ENCODE data around the gene ENTPD8.
"Not testable (repeated sequence)": the region's sequence is repeated elsewhere in the genome, so short reads cannot be mapped to it uniquely, and the experiment has no call there.

ENTPD8 gene

GRCh38 chr9:137475666-137476065 is 34.5 kb upstream of the ENTPD8 start:
- DNase-seq (ENCODE audit: low spot score), result no peak

GRCh38 chr9:137474271-137474670 is 33.1 kb upstream of the ENTPD8 start:
- DNase-seq (ENCODE audit: low spot score), result no peak

DNA sequence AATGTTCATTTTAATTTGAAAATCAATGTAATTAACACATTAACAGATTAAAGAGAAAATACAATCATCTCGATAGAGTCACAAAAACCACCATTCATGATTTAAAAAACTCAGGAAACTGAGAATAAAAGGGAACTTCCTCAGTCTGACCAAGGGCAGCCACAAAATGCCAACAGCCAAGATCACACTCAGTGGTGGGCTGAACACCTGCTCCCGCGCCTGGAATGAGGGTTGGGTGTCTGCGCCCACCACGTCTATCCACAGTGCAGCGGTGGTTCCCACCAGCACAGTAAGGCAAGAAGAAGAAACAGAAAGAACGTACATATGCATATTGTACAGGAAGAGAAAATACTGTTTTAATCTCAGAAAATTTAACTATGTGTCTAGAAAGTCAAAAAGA is 29.6 kb upstream of the ENTPD8 start:
- DNase-seq (ENCODE audit: low spot score), result no peak

GRCh38 chr9:137467896-137468295 is 26.7 kb upstream of the ENTPD8 start:
- no peak for DNase-seq (ENCODE audit: low spot score)

DNA sequence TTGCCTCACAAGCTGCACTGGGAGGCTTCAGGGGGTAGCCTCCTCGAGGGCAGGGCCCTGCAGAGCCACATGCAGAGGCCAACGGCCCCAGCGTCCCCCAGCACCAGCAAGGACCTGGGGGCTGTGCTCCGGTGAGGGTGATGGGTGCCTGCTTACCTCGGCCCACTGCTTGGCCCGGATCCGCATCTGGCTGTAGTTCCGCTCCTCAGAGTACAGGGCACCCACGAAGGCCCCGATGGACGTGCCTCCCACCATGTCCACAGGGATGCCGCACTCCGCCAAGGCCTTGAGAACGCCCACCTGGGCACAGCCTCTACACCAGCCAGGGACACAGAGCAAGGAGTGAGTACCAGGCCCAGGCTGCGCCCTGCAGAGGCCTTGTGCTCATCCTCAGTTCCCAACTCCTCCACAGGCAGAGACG is 26.0 kb upstream of the ENTPD8 start:
- no peak for DNase-seq (ENCODE audit: low spot score)

GRCh38 chr9:137466389-137467085 is 25.4 kb upstream of the ENTPD8 start:
- DNase-seq (ENCODE audit: low spot score), result not testable (repeated sequence)

GRCh38 chr9:137465720-137466388 is 24.7 kb upstream of the ENTPD8 start:
- no peak for DNase-seq (ENCODE audit: low spot score)

DNA sequence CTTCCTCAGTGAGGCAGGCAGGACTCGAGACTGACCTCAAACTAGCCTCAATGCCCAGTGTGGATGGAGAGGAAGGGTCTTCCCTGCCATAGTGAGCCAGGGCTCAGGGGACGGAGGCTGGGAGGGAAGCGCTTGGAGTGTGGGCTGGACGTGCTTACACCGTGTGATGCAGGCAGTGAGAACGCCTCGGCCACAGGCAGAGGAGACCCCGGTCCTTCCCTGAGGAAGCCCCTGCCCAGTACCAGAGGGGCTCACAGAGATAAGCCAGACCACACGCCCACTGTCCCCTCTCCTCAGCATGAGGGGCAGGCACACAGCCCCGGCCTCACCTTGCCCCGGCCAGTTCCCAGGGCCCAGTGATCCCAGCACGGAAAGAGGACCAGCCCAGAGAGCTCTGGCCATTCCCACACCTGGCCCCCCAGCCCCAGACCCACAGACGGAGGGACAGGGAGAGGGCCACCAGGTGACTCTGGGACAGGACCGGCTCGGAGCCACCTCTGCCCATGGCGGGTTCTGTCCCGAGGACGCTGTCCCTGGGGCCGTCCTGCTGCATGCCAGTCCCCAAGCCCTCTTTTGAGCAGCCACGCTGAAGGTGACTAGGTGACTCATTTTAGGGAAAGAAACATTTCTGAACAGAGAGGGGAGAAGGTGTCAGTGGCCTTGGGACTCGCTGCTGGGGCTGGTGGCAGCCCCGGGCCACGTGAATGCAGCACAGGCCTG is 24.0 kb upstream of the ENTPD8 start:
- no peak for DNase-seq (ENCODE audit: low spot score)

DNA sequence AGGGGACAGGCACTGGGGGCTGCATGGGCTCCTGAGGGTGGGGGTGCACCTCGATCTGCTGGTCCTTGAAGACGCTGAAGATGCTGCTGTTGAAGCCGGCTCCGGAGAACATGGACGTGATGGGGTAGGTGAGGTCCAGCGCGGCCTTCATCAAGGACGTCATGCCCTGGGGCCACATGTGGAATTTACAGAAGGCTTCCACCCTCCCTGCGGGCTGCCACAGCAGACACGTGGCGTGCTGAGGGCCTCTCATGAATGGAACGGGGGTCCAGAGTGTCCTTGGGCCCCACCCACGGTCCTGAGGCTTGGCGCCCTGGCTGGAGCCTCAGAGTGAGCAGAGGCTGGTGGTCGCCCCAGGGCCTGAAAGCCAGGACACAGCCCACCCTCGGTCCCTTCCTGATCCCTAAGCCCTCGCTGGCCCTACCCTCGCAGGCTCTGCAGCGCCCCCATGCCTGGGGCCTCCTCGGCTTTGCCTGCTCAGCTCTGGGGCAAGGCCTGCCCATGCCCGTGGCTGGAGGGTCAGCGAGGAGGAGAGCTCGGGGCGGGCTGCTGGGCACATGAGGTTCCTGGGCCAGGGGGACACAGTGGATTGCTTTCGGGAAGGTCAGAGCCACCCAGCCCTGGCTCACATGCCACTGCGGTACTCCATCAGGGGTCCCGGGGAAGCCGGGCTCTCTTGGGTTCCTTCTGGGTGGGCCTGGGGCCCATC is 23.3 kb upstream of the ENTPD8 start:
- no peak for DNase-seq (ENCODE audit: low spot score)

GRCh38 chr9:137463931-137464290 is 22.8 kb upstream of the ENTPD8 start:
- DNase-seq (ENCODE audit: low spot score), result no peak

DNA sequence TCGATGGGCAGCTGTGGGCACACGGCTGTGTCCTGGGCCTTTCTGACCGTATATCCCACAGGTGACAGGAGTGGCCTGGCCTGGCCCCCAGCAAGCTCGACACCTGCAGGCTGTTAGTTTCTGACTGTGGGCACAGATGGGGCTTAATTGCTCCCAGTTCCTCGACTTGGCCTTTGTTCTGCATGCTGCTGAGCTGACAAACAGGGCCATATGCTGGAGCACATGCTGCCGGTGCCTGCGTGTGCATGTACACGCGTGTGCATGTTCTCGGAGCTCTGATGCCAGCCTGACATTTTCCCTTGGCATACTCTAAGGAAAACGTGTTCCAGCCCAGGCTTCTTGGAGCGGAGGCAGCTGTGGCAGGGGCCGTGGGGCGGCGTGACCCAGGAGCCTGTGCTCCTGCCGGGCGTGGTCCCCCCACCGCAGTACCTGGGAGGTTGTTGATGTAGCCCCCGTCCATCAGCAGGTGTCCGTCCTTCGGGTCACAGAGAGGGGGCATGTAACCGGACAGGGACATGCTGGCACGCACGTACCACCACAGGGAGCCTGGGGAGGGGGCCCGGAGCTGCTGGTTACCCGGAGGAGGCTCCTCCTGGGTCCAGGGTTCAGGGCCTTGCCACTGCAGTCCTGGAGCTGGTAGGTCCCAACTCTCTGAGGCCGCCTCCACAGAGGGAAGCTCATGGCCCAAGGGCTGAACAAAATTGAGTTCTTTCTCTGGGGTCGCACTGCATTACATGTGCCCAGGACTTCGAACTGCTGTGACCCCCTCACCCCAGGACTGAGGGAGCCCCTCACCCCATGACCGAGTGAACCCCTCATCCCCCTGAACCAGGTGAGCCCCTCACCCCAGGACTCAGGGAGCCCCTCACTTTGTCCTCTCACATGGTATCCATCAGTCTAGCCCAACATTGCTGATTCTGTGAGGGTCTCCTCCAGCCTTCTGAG is 22.1 kb upstream of the ENTPD8 start:
- DNase-seq (ENCODE audit: low spot score), result no peak

GRCh38 chr9:137462396-137462985 is 21.3 kb upstream of the ENTPD8 start:
- no peak for DNase-seq (ENCODE audit: low spot score)

- peak; percentile 61 for DNase-seq (ENCODE audit: low spot score)
These were observed 20.7 kb upstream of the ENTPD8 start for GRCh38 chr9:137461663-137462395.

DNA sequence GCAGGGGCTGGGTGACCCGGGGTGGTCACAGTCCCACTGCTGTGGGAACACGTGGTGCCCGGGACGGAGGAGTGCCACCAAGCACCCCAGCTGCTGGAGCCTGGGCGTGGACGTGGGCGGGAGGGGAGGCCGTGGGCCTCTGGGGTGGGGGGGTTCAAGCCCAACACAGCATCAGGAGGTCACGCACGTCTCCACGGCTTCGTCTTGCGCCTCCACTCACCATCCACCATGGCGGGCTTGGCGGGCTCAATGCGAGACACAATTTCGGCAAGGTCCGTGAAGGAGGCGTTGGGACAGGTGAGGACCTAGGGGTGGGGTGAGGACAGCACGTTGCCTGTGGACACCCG is 20.1 kb upstream of the ENTPD8 start:
- no peak for DNase-seq (ENCODE audit: low spot score)

DNA sequence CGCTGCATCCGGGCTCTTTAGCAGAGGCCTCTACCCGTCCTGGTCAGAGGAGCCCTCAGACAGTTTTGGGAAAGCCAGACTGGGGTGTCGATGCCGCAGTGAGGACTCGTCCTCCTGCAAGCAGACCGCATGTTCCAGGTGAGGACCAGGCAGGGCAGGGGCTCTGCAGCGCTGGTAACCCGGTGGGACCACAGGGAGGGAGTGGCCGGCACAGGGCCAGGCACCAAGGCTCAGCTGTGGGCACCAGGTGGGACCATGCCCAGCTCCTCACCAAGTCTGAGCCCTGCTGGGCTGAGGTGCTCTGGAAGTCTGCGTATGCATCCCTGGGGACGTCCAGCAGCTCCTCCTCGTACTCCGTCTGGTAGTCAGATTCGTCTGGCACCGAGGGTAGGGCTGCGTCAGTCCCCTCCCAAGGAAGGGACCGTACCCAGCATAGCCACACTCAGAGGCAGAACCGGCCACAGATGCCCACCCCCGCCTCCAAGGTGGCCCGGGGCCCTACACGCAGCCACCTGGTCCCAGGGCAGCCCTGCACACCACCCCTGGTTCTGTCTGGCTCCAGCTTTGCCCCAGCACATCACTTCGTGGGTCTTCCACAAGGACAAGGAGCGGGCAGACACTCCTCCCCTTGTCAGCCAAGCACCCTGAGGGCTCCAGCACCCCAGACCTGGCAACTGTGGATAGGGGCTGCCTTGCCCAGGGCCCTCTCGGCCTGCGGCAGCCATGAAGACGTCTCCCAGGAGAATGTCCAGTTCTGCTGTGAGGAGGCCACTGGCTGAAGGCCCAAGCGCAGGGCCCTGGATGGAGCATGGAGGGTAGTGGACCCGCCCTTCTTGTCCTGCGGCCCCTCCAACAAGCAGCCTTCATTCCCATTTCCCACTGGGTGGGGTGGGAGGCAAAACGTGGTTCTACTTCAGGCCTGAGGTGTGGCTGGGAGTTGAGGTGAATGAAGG is 19.5 kb upstream of the ENTPD8 start:
- DNase-seq (ENCODE audit: low spot score), result no peak

DNA sequence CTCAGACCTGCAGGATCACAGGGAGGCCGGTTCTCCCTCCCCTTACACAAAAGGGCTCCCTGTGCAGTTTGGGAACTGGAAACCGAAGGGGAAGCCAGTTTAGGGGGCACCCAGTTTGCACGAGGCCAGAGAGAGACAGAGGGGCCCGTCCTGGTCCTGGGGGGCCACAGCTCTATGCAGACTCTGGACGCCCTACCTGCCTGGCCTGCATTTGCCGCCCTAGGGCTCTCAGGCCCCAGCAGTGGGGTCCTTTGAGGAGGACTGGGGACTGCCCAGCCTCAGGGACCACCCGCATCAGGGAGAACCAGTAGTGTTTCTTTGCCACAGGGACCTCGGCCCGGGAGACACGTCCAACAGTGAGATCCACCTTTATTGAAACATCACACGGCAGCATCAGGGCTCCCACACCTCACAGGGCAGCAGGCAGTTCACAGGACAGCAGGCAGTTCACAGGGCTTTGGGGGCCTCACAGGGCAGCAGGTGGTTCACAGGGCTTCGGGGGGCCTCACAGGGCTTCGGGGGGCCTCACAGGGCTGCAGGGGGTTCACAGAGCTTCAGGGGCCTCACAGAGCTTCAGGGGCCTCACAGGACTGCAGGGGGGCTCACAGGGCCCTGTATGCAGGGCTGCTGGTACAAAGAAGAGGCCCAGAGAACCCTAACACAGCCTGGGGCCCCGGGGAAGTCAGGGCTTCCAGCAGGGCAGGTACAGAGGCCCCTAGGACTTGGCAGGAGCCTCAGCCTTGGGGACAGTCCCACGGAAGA is 18.6 kb upstream of the ENTPD8 start:
- no peak for DNase-seq (ENCODE audit: low spot score)

GRCh38 chr9:137459152-137459600 is 18.0 kb upstream of the ENTPD8 start, which contains the start of gene NSMF:
Gene NSMF (minus strand): TSS chr9:137459334. CDS start chr9:137459102, 232 bp downstream.
- peak; percentile 99 for DNase-seq (ENCODE audit: low spot score)
